Measurements from ENCODE around the gene PTPN14.

PTPN14 gene

GRCh38 chr1:214303141-214303930 lies 248.1 kb downstream of the PTPN14 start:
- no peak for DNase-seq (ENCODE audit: low read depth)

- DNase-seq (ENCODE audit: low read depth) = no peak
Measured at GRCh38 chr1:214301526-214301925, 249.9 kb downstream of the PTPN14 start.

GRCh38 chr1:214300149-214300780 lies 251.1 kb downstream of the PTPN14 start:
- DNase-seq (ENCODE audit: low read depth) = no peak

Data from activated T-helper 1 cell treated with Interleukin-2 at 50 U/mL for 16 hours (primary cell).